H1 (cell line): ENCODE measurements around the gene MT1B. TPM values are rescaled to one million over a fixed set of nuclear protein-coding genes. Genes with fewer than 3 reads are reported as not detected.

ENCODE experiments used
- ASH2L ChIP-seq: fragments of 200-600, 300-600 bp; sonication (generic); IDR thresholded peaks from one replicate; pipeline ENCODE4 v1.7.1; 2017; ENCODE audit warnings: low read length
- BACH1 ChIP-seq: IDR thresholded peaks from 2 replicates; pipeline ENCODE4 v1.6.1; 2012; ENCODE audit warnings: low read length, improper control_type of control experiment
- CEBPB ChIP-seq: IDR thresholded peaks from 2 replicates; pipeline ENCODE4 v1.6.1; 2012; ENCODE audit warnings: low read depth, low read length
- CHD7 ChIP-seq: fragments of 300-600 bp; sonication (generic); IDR thresholded peaks from 2 replicates; pipeline ENCODE4 v1.7.1; 2012; ENCODE audit warnings: low read length, moderate library complexity, mild to moderate bottlenecking, inconsistent platforms; ENCODE audit not compliant: insufficient replicate concordance
- EZH2 ChIP-seq: fragments of 200-600 bp; sonication (generic); IDR thresholded peaks from 2 replicates; pipeline ENCODE4 v1.7.1; 2012; ENCODE audit warnings: low read depth, mild to moderate bottlenecking, moderate library complexity, low read length, inconsistent platforms; ENCODE audit not compliant: severe bottlenecking
- FOSL1 ChIP-seq: IDR thresholded peaks from 2 replicates; pipeline ENCODE4 v1.6.1; 2011; ENCODE audit warnings: mild to moderate bottlenecking, low read depth, low read length, moderate library complexity; ENCODE audit not compliant: insufficient read depth
- JUN ChIP-seq: IDR thresholded peaks from 2 replicates; pipeline ENCODE4 v1.6.1; 2011; ENCODE audit warnings: low read depth, mild to moderate bottlenecking, improper control_type of control experiment, low read length
- POLR2AphosphoS5 ChIP-seq: IDR thresholded peaks from 2 replicates; pipeline ENCODE4 v1.6.1; 2011; ENCODE audit warnings: low read depth, low read length
- RFX5 ChIP-seq: IDR thresholded peaks from 2 replicates; pipeline ENCODE4 v1.6.1; 2011; ENCODE audit warnings: low read depth, low read length, improper control_type of control experiment, borderline replicate concordance
- SIRT6 ChIP-seq: IDR thresholded peaks from one replicate; pipeline ENCODE4 v1.7.1; 2012; ENCODE audit warnings: low read length, inconsistent platforms
- SP2 ChIP-seq: IDR thresholded peaks from 2 replicates; pipeline ENCODE4 v1.6.1; 2012; ENCODE audit warnings: mild to moderate bottlenecking, low read length, inconsistent platforms
- SUZ12 ChIP-seq: fragments of 200-600 bp; sonication (generic); IDR thresholded peaks from 2 replicates; pipeline ENCODE4 v1.6.1; 2012; ENCODE audit warnings: mild to moderate bottlenecking, inconsistent platforms, low read length, moderate library complexity, mixed read lengths
- polyA plus RNA-seq, 7 experiments: library from polyadenylated mRNA; depleted of rRNA in 3 of 7; stranded (reverse) in 5 of 7; unstranded in 2 of 7; fragments of >200 nt in 5 of 7; fragments of 200-250 nt in 2 of 7; gene quantifications; 1 replicate in 5 of 7; 2 replicates in 1 of 7; 4 replicates in 1 of 7; pipeline versions ENCODE4 v1.2.1 to v1.2.3, GENCODE V29; 2011 to 2013; ENCODE audit warnings: missing spikeins in 2 of 7, mixed read lengths in 2 of 7
- total RNA-seq: library from RNA; stranded (reverse); fragmentation: NEBNext Ultra II Directional; extraction: Animal tissue kit (Norgen Biotek cat#: 25700); gene quantifications from 2 replicates; pipeline ENCODE4 v1.2.1, GENCODE V29; 2021

MT1B gene
- total and polyA plus RNA-seq, 2 of the 8 experiments (the other 6 are each of a cell fraction or from before 2014, with no cell fraction given), result not detected

DNA sequence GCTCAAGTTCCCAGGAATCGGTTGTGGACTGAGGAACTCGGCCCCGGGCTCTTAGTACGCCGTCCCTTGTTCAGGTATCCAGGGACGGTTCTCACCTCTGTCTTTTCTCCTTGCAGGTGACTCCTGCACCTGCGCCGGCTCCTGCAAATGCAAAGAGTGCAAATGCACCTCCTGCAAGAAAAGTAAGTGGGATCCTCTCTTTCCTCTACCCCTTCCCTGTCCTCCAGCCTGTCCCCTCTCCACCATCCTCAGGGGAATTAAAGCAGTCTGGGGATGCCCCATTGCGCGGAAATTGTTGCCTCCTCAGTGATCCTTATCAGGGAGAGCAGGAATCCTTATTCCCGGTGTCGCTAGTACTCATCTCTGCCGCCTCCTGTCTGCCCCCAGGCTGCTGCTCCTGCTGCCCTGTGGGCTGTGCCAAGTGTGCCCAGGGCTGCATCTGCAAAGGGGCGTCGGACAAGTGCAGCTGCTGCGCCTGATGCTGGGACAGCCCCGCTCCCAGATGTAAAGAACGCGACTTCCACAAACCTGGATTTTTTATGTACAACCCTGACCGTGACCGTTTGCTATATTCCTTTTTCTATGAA, 42.7 kb upstream of the MT1B start (continued):
- TF ChIP-seq CHD7, result no peak
- TF ChIP-seq FOSL1, result no peak
- no peak for TF ChIP-seq SP2
- TF ChIP-seq RFX5, result no peak
- peak; percentile 82 for TF ChIP-seq EZH2
- TF ChIP-seq POLR2AphosphoS5, result no peak
- TF ChIP-seq JUN, result no peak
- no peak for TF ChIP-seq ASH2L
- no peak for TF ChIP-seq SIRT6
- peak; percentile 81; the same call in 1 of the 2 replicates for TF ChIP-seq SUZ12
- no peak for TF ChIP-seq BACH1
- no peak for TF ChIP-seq CEBPB
